22Rv1 (cell line): ENCODE data around the gene USP17L13.
"Not testable (repeated sequence)": the region's sequence is repeated elsewhere in the genome, so short reads cannot be mapped to it uniquely, and the experiment has no call there.

Experiments
- H3K27ac ChIP-seq: fragments of 450-650 bp; 2 replicates; pipeline ENCODE4 v1.5.1; 2017

Gene USP17L13

GRCh38 chr4:9224596-9224995 lies at the start of gene USP17L13:
Gene USP17L13 (plus strand): TSS chr4:9224896. CDS start chr4:9224896, 0 bp downstream.
- not testable (repeated sequence) for H3K27ac ChIP-seq

GRCh38 chr4:9210357-9210756 lies 14.3 kb upstream of the USP17L13 start, which contains the start of gene USP17L10:
Gene USP17L10 (plus strand): TSS chr4:9210657. CDS start chr4:9210657, 0 bp downstream.
- not testable (repeated sequence) for H3K27ac ChIP-seq

- not testable (repeated sequence) for H3K27ac ChIP-seq
Measured at GRCh38 chr4:9214701-9215100, 10.0 kb upstream of the USP17L13 start.

DNA sequence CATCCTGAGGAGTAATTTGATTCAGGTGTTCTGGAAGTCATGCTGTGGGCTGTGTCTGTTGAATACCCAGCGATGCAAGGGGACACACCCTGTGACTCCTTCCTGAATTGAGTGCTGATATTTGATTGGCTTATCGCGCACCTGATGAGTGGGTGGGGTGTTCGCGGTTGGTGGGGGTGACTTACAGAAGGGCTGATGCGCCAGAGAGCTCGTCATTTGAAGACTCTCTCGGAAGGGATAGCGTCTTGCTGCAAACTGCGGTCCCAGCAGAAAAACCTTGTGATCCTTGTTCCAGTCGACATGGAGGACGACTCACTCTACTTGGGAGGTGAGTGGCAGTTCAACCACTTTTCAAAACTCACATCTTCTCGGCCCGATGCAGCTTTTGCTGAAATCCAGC lies 9.6 kb upstream of the USP17L13 start, which contains the start of gene USP17L11:
Gene USP17L11, plus strand, starts transcription at position 301 of the 400 bp plus-strand sequence. Its CDS starts 0 bp downstream, at position 301.
- not testable (repeated sequence) for H3K27ac ChIP-seq

GRCh38 chr4:9219852-9220251 lies 4.8 kb upstream of the USP17L13 start, which contains the start of gene USP17L12:
Gene USP17L12 (plus strand): TSS chr4:9220152. CDS start chr4:9220152, 0 bp downstream.
- not testable (repeated sequence) for H3K27ac ChIP-seq

DNA sequence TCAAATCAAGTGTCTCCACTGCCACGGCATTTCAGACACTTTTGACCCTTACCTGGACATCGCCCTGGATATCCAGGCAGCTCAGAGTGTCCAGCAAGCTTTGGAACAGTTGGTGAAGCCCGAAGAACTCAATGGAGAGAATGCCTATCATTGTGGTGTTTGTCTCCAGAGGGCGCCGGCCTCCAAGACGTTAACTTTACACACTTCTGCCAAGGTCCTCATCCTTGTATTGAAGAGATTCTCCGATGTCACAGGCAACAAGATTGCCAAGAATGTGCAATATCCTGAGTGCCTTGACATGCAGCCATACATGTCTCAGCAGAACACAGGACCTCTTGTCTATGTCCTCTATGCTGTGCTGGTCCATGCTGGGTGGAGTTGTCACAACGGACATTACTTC lies 5.6 kb downstream of the USP17L13 start:
- not testable (repeated sequence) for H3K27ac ChIP-seq

- H3K27ac ChIP-seq, result not testable (repeated sequence)
Measured at GRCh38 chr4:9234085-9234484, 9.4 kb downstream of the USP17L13 start, which contains the start of gene USP17L15. Gene USP17L15 (plus strand): TSS chr4:9234385. CDS start chr4:9234385, 0 bp downstream.

GRCh38 chr4:9238461-9238860 lies 13.8 kb downstream of the USP17L13 start:
- H3K27ac ChIP-seq, result not testable (repeated sequence)

- not testable (repeated sequence) for H3K27ac ChIP-seq
Measured at GRCh38 chr4:9243579-9243978, 18.9 kb downstream of the USP17L13 start, which contains the start of gene USP17L17. Gene USP17L17 (plus strand): TSS chr4:9243879. CDS start chr4:9243879, 0 bp downstream.

GRCh38 chr4:9247953-9248680 lies 23.4 kb downstream of the USP17L13 start, which contains the start of gene USP17L18:
Gene USP17L18 (plus strand): TSS chr4:9248630. CDS start chr4:9248630, 0 bp downstream.
- H3K27ac ChIP-seq, result not testable (repeated sequence)

GRCh38 chr4:9253078-9253477 lies 28.4 kb downstream of the USP17L13 start, which contains the start of gene USP17L19:
Gene USP17L19 (plus strand): TSS chr4:9253378. CDS start chr4:9253378, 0 bp downstream.
- not testable (repeated sequence) for H3K27ac ChIP-seq

DNA sequence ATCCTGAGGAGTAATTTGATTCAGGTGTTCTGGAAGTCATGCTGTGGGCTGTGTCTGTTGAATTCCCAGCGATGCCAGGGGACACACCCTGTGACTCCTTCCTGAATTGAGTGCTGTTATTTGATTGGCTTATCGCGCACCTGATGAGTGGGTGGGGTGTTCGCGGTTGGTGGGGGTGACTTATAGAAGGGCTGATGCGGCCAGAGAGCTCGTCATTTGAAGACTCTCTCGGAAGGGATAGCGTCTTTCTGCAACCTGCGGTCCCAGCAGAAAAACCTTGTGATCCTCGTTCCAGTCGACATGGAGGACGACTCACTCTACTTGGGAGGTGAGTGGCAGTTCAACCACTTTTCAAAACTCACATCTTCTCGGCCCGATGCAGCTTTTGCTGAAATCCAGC lies 33.1 kb downstream of the USP17L13 start, which contains the start of gene USP17L20:
Gene USP17L20, plus strand, starts transcription at position 301 of the 400 bp plus-strand sequence. Its CDS starts 0 bp downstream, at position 301.
- not testable (repeated sequence) for H3K27ac ChIP-seq

- H3K27ac ChIP-seq, result not testable (repeated sequence)
Measured at GRCh38 chr4:9262572-9262971, 37.9 kb downstream of the USP17L13 start, which contains the start of gene USP17L21. Gene USP17L21 (plus strand): TSS chr4:9262872. CDS start chr4:9262872, 0 bp downstream.

- H3K27ac ChIP-seq, result not testable (repeated sequence)
Measured at GRCh38 chr4:9267319-9267718, 42.6 kb downstream of the USP17L13 start, which contains the start of gene USP17L22. Gene USP17L22 (plus strand): TSS chr4:9267619. CDS start chr4:9267619, 0 bp downstream.

GRCh38 chr4:9271719-9272118 lies 47.0 kb downstream of the USP17L13 start:
- not testable (repeated sequence) for H3K27ac ChIP-seq
